ENCODE measurements around the gene AKR1D1.
"Not testable (repeated sequence)": the region's sequence is repeated elsewhere in the genome, so short reads cannot be mapped to it uniquely, and the experiment has no call there.

The AKR1D1 gene

DNA sequence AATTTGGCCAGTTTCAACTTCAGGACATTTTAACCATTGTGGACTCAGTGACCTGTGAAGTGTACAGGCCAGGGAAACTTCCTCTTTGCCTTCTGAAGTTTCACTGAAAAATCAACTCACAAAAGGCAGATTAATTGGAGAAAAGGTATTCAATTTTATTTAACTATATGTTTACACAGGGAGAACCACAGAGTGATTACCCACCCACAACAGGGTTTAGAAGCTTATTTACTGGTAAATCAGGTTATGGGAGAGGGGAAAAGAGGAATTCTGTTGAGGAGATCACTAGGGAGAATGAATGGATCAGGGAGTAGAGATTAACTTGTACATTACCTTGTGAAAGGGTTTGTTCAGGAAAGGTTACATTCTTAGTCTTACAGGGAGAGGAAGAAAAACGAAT lies 1.7 kb upstream of the AKR1D1 start:
- no peak for DNase-seq

DNA sequence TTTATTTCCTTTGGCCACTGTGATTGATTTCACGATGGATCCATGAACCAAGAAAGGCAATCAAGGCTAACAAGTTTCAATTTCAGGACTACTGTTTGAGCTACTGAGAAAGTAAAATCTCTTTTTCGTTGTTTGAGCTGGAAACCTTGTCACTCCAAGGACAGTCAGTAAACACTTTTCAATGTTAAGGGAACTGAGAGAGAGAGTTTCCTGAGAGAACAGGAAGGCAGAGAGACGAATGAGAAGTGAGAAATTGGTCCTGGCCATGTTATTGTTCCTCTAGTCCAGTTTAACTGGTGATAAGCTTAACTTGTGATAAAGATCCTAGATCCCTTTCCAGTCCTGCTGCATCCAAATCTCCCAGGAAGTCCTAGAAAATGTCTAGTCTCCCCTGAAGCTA lies 909 bp upstream of the AKR1D1 start:
- no peak for DNase-seq

- DNase-seq = not testable (repeated sequence)
Measured at GRCh38 chr7:138075786-138076185, 473 bp upstream of the AKR1D1 start.

- no peak for DNase-seq
Measured at GRCh38 chr7:138077809-138078208, 1.6 kb downstream of the AKR1D1 start.

- DNase-seq = no peak
Measured at GRCh38 chr7:138079137-138079536, 2.9 kb downstream of the AKR1D1 start.

- no peak for DNase-seq
Measured at GRCh38 chr7:138081868-138082267, 5.6 kb downstream of the AKR1D1 start.

GRCh38 chr7:138083859-138084258 lies 7.6 kb downstream of the AKR1D1 start:
- DNase-seq = no peak

GRCh38 chr7:138086563-138087270 lies 10.5 kb downstream of the AKR1D1 start:
- no peak for DNase-seq

DNA sequence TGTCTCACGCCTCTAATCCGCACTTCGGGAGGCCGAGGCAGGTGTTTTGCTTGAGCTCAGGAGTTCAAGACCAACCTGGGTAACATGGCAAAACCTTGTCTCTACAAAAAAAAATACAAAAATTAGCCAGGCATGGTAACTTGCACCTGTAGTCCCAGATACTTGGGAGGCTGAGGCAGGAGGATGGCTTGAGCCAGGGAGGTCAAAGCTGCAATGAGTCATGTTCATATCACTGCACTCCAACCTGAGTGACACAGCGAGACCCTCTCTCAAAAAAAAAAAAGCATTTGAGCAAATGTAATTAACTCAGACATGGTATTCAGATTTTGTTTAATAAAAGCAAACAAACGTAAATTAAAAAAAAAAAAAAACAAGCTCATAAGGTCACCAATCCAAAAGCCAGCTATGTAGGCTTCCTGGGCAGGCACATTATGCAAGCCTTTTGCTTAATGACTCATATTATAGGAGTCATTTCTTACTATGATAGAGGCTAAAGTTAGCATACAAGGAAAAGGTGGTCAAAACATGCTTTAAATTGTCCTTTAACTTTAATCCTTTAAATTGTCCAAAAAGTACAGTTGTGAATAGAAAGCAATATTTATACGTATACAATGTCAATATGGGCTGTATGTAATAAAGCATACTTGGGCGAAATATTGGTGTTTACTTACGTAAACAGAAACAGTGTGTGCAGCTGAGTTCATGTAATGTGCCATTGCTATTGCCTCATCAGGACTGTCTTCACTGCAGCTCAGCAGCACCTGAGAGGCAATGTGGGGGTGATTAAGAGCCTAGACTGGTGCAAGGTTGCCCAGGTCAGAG lies 13.0 kb downstream of the AKR1D1 start:
- no peak for DNase-seq

GRCh38 chr7:138091032-138091431 lies 14.8 kb downstream of the AKR1D1 start:
- no peak for DNase-seq

GRCh38 chr7:138091840-138092239 lies 15.6 kb downstream of the AKR1D1 start:
- DNase-seq = not testable (repeated sequence)

- DNase-seq = no peak
Measured at GRCh38 chr7:138092486-138093028, 16.3 kb downstream of the AKR1D1 start.

- no peak for DNase-seq
Measured at GRCh38 chr7:138095972-138096935, 20.0 kb downstream of the AKR1D1 start.

GRCh38 chr7:138097064-138097741 lies 20.9 kb downstream of the AKR1D1 start:
- no peak for DNase-seq

- no peak for DNase-seq
Measured at GRCh38 chr7:138099813-138100212, 23.6 kb downstream of the AKR1D1 start.

DNA sequence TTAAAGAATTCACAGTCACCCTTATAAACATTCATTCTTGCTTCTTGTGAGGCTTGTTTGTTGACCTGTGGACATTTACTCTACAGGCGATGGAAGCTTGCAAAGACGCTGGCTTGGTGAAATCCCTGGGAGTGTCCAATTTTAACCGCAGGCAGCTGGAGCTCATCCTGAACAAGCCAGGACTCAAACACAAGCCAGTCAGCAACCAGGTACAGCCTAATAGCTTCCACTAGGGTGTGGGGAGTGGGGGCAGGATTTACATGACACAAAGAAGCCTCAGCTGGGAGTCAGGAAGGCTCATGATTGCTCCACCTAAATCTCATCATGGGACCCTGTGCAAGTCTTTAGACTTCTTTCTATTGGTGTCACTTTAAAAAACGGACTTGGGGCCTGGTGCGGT lies 29.0 kb downstream of the AKR1D1 start:
- DNase-seq = no peak

GRCh38 chr7:138115047-138115446 lies 38.8 kb downstream of the AKR1D1 start:
- no peak for DNase-seq

DNA sequence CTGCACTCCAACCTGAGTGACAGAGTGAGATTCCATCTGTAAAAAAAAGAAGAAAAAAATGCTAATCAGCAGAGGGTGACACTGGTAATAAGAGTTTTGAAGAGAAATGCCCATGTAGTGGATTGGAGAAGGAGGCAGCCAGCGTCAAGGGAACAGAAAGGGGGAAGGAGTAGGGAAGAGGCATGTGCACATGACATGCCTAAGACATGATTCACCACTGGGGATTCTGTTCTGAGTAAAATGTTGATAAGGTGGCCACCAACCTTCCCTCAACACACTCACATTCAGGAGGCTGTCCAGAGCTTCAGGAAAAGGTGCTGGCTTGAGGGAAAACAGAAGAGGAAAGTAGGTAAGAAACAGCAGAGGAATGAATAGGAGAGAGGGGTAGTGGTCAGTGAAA lies 39.9 kb downstream of the AKR1D1 start:
- DNase-seq = no peak

DNA sequence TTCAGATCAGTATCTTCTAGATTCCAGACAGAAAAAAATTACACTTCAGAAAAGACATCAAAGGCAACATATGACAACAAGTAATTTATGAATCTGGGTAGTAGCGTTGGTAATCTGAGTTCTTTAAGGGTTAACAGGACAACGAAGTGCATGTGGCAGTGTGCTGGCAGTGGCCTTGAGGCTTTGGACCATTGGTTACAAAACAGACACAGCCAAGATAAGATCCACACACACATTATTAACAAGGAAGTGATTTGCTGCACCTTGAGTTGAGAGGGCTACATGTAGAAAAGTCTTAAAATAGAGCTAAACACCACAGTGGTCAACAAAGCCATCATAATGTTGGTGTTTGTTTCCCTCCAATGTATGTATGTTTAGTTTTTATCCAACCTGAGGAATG lies 40.6 kb downstream of the AKR1D1 start:
- no peak for DNase-seq

GRCh38 chr7:138120140-138120827 lies 44.0 kb downstream of the AKR1D1 start:
- no peak for DNase-seq

GRCh38 chr7:138122162-138122561 lies 45.9 kb downstream of the AKR1D1 start:
- no peak for DNase-seq

GRCh38 chr7:138125119-138125518 lies 48.9 kb downstream of the AKR1D1 start:
- no peak for DNase-seq

Data from NCI-H2029 treated with DMSO at 0.1 percent for 48 hours (cell line).